ENCODE measurements around the gene ZMYND12.
A peak's percentile ranks its signal among the peaks of the same experiment; 100 is the strongest.

ZMYND12 gene

GRCh38 chr1:42392255-42392654 is 63.6 kb downstream of the ZMYND12 start:
- DNase-seq (ENCODE audit: low spot score) = no peak

- DNase-seq (ENCODE audit: low spot score) = no peak
Measured at GRCh38 chr1:42386051-42386450, 69.8 kb downstream of the ZMYND12 start.

GRCh38 chr1:42385283-42385682 is 70.5 kb downstream of the ZMYND12 start:
- DNase-seq (ENCODE audit: low spot score) = no peak

GRCh38 chr1:42381280-42381673 is 74.5 kb downstream of the ZMYND12 start:
- DNase-seq (ENCODE audit: low spot score) = no peak

GRCh38 chr1:42380586-42381279 is 75.1 kb downstream of the ZMYND12 start, which contains the start of gene RIMKLA:
RIMKLA (plus strand) TSS chr1:42380792; CDS start chr1:42380935, 143 bp downstream.
- DNase-seq (ENCODE audit: low spot score) = peak; percentile 78

Measured in germinal center (tissue), 1 donor.